Neural crest cell (in vitro differentiated cells): Measurements from ENCODE around the gene HOMEZ. TPM values are rescaled to one million over a fixed set of nuclear protein-coding genes. Genes with fewer than 3 reads are reported as not detected.
"Not testable (repeated sequence)": the region's sequence is repeated elsewhere in the genome, so short reads cannot be mapped to it uniquely, and the experiment has no call there.

Source experiments
- DNase-seq: peaks from one replicate; pipeline ENCODE4 v3.0.0; 2021; ENCODE audit warnings: low read depth, mixed read lengths, low spot score
- H3K27ac Mint-ChIP-seq: one replicate; pipeline ENCODE4 v1.8.0; 2021; ENCODE audit warnings: mild to moderate bottlenecking, mixed read lengths; ENCODE audit not compliant: unreplicated experiment
- H3K27me3 Mint-ChIP-seq: 2 replicates; pipeline ENCODE4 v1.8.0; 2021; ENCODE audit warnings: low read depth, mild to moderate bottlenecking, mixed read lengths
- H3K36me3 Mint-ChIP-seq: 2 replicates; pipeline ENCODE4 v1.8.0; 2021; ENCODE audit warnings: low read depth, mild to moderate bottlenecking, mixed read lengths
- H3K4me1 Mint-ChIP-seq: 2 replicates; pipeline ENCODE4 v1.8.0; 2021; ENCODE audit warnings: mixed read lengths
- H3K4me3 Mint-ChIP-seq: one replicate; pipeline ENCODE4 v1.8.0; 2021; ENCODE audit warnings: mild to moderate bottlenecking, mixed read lengths
- H3K9me3 Mint-ChIP-seq: 2 replicates; pipeline ENCODE4 v1.8.0; 2021; ENCODE audit warnings: mixed read lengths
- CTCF ChIP-seq: fragments of 200-600 bp; sonication (generic); conservative IDR thresholded peaks from 2 replicates; pipeline ENCODE4 v1.5.0; 2021; ENCODE audit warnings: antibody characterized with exemption, mild to moderate bottlenecking
- total RNA-seq: library from RNA; stranded (reverse); gene quantifications from 2 replicates; pipeline ENCODE4 v1.2.1, GENCODE V29; 2021

The HOMEZ gene
- total RNA-seq, 1 donor from 2014 or later: 14.8 TPM

DNA sequence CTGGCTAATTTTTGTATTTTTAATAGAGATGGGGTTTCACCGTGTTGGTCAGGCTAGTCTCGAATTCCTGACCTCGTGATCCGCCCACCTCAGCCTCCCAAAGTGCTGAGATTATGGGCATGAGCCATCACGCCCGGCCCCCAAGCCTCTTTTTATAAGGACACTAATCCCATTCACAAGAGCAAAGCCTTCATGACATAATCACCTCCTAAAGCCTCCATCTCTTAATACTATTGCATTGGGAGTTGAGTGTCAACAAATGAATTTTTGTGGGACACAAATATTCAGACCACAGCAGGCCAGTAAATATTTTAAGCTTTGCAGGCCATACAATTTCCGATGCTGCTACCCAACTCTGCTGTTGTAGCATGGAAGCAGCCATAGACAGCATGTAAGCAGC is 37.3 kb downstream of the HOMEZ start:
- Mint-ChIP-seq H3K9me3 (no peaks in the 10 kb centered on the region), H3K27ac (no peak overlapping the region), H3K4me3 (no peak overlapping the region), H3K27me3 (peaks cover 11% of the 10 kb centered on the region), H3K36me3 (no peaks in the 10 kb centered on the region), H3K4me1 (no peaks in the 10 kb centered on the region)
- no peak for TF ChIP-seq CTCF
- no peak for DNase-seq

DNA sequence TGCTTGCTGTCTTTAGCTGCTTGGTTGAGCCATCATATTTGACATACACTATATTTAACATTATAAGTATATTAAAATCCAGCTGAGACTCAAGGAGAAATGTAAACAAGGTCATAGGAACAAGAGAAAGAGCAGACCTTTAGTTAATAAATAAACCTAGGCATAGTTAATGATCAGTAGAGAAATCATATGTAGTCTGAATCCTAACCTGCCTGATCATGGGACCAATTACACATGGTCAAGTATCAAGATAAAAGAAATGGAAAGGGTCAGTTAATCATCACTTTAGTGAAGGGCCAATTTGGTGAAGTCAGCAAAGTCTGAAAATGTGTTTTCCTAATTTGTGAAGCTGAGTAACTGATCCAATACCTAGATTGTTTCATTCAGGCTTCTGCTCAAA is 40.6 kb downstream of the HOMEZ start:
- no peak for TF ChIP-seq CTCF
- no peak overlapping the region for H3K4me3 Mint-ChIP-seq
- H3K27ac Mint-ChIP-seq: no peak overlapping the region
- H3K36me3 Mint-ChIP-seq: no peaks in the 10 kb centered on the region
- H3K27me3 Mint-ChIP-seq: no peaks in the 10 kb centered on the region
- no peaks in the 10 kb centered on the region for H3K9me3 Mint-ChIP-seq
- DNase-seq: no peak
- no peaks in the 10 kb centered on the region for H3K4me1 Mint-ChIP-seq

DNA sequence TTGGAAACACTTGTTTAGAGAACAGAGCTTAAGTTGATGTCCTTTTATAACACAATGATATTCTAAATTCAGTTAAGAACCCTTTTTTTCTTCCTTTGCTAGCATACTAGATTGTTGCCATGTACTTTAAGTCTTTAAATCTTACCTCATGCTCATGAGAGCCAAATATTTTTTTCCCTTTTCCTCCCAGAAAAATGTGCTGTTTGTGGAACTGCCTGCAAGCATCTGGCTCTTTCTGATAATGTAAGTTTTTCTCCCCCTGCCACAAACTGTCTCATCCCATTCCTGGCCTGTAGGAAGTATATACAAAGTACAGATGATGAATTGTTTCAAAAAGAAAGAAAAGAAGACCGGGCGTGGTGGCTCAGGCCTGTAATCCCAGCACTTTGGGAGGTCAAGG is 42.9 kb downstream of the HOMEZ start:
- no peak overlapping the region for H3K27ac Mint-ChIP-seq
- no peak overlapping the region for H3K4me3 Mint-ChIP-seq
- no peaks in the 10 kb centered on the region for H3K9me3 Mint-ChIP-seq
- H3K27me3 Mint-ChIP-seq: no peaks in the 10 kb centered on the region
- DNase-seq: no peak
- TF ChIP-seq CTCF: no peak
- H3K36me3 Mint-ChIP-seq: no peaks in the 10 kb centered on the region
- H3K4me1 Mint-ChIP-seq: peaks cover under 1% of the 10 kb centered on the region

GRCh38 chr14:23242076-23242475 is 43.9 kb downstream of the HOMEZ start:
- no peaks in the 10 kb centered on the region for H3K27me3 Mint-ChIP-seq
- no peaks in the 10 kb centered on the region for H3K36me3 Mint-ChIP-seq
- DNase-seq: no peak
- peaks cover 8% of the 10 kb centered on the region for H3K4me1 Mint-ChIP-seq
- H3K27ac Mint-ChIP-seq: no peak overlapping the region
- no peak overlapping the region for H3K4me3 Mint-ChIP-seq
- TF ChIP-seq CTCF: no peak
- no peaks in the 10 kb centered on the region for H3K9me3 Mint-ChIP-seq

DNA sequence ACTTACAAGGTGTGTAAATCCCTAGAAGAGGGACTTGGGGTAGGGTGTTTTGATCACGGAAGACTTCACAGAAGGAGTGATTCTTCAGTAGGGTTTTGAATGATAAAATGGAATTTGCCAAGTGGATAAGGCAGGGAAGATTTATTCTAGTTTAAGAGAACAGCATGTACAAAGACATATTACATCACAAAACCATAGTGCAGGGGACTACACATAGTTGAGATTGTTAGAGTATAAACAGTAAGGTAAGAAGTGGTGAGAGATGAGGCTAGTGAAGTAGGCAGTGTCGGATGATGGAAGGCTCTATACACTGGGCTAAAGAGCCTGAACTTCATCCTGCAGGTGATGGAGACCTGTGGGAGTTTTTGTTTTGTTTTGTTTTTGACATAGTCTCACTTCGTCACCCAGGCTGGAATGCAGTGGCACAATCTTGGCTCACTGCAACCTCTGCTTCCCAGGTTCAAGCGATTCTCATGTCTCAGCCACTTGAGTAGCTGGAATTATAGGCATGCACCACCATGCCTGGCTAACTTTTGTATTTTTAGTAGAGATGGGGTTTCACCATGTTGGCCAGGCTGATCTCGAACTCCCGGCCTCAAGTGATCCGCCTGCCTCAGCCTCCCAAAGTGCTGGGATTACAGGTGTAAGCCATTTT is 44.7 kb downstream of the HOMEZ start:
- H3K36me3 Mint-ChIP-seq, H3K27me3 Mint-ChIP-seq, H3K4me1 Mint-ChIP-seq, DNase-seq, H3K9me3 Mint-ChIP-seq, H3K4me3 Mint-ChIP-seq, H3K27ac Mint-ChIP-seq: not testable (repeated sequence)

- Mint-ChIP-seq H3K4me3 (no peak overlapping the region), H3K27ac (no peak overlapping the region), H3K4me1 (peaks cover 8% of the 10 kb centered on the region), H3K36me3 (no peaks in the 10 kb centered on the region), H3K27me3 (peaks cover 3% of the 10 kb centered on the region), H3K9me3 (no peaks in the 10 kb centered on the region)
- no peak for TF ChIP-seq CTCF
- no peak for DNase-seq
Observed at GRCh38 chr14:23240661-23241060, 45.3 kb downstream of the HOMEZ start.
